OCI-LY7 (cell line): ENCODE results near the gene OLFM1.

Source experiments
- EZH2phosphoT487 ChIP-seq: fragments of 200-600 bp; sonication (generic); IDR thresholded peaks from 2 replicates; pipeline ENCODE4 v1.6.1; 2018; ENCODE audit warnings: low read depth, borderline replicate concordance, mild to moderate bottlenecking, mixed run types, antibody characterized with exemption, low read length, moderate library complexity, mixed read lengths
- TF ChIP-seq, protein P1 (sequence below): fragments of 200-600 bp; sonication (generic); conservative IDR thresholded peaks from 2 replicates; pipeline ENCODE4 v1.5.1; 2014; ENCODE audit warnings: mild to moderate bottlenecking, antibody characterized with exemption, low read length, moderate library complexity, mixed read lengths

DNA sequence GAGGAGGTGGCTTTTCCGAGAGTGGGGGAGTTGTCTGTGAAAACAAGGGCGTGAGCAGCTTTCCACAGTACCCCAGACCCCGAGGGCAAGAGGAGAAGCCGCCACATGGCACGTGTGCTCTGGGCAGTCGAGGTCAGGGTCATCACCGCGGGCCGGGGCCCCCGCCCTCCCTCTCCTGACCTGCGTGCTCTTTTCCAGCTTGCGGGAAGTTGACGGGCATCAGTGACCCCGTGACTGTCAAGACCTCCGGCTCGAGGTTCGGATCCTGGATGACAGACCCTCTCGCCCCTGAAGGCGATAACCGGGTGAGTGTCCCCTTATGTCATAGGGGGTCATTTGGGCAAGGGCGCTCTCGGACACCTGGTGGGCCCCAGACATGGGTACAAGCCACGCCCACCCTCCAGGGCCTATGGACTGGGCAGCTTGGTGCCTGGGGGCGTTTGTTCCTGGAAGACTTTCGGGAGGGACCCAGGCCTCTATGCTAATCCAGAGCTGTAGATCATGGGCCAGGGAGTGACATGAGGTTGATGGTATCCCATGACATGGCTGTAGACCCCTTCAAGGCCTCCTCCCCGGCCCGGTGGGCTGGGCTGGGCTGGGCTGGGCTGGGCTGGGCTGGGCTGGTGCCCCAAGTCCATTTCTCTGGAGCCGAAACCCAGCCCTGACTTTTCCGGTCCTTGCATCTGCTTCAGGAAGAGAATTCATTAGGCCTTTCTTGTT, 19.2 kb downstream of the OLFM1 start:
- TF ChIP-seq, protein P1, sequence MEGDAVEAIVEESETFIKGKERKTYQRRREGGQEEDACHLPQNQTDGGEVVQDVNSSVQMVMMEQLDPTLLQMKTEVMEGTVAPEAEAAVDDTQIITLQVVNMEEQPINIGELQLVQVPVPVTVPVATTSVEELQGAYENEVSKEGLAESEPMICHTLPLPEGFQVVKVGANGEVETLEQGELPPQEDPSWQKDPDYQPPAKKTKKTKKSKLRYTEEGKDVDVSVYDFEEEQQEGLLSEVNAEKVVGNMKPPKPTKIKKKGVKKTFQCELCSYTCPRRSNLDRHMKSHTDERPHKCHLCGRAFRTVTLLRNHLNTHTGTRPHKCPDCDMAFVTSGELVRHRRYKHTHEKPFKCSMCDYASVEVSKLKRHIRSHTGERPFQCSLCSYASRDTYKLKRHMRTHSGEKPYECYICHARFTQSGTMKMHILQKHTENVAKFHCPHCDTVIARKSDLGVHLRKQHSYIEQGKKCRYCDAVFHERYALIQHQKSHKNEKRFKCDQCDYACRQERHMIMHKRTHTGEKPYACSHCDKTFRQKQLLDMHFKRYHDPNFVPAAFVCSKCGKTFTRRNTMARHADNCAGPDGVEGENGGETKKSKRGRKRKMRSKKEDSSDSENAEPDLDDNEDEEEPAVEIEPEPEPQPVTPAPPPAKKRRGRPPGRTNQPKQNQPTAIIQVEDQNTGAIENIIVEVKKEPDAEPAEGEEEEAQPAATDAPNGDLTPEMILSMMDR, result no peak
- no peak for TF ChIP-seq EZH2phosphoT487
